ENCODE data around the gene LRPAP1. TPM values are rescaled to one million over a fixed set of nuclear protein-coding genes. Genes with fewer than 3 reads are reported as not detected.

LRPAP1 gene
- total and polyA plus RNA-seq, 2 donors (not counting 3 experiments of a cell fraction or from before 2014, with no cell fraction given), result 90.1 to 170 TPM

DNA sequence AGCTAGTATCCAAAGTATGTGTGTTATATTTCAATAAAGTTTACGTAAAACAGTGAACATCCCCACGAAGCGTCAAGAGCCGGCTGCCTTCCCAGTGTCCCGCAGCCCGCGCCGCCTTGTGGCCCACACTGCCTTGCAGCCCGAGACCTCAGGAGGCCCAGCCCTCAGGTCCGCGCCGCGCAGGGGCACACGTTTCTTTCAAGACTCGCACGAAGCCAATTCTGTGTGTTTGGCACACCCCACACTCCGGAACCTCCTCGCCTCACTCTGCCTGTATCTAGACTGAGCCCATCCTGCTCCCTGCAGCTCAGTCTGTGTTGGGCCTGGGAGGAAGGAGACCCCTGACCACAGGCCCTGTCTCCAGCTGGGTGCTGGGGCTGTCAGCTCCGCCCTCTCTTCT lies 5.8 kb downstream of the LRPAP1 start:
- DNase-seq (ENCODE audit: low read depth, low spot score) (no peak), FAIRE-seq (no peak)
- Histone ChIP-seq H3K36me3 (ENCODE audit: control insufficient read depth in 2 of 2, extremely low read depth in 1 of 2, insufficient read depth in 2 of 2, low read length in 2 of 2) (peaks cover 4 to 33% of the 10 kb centered on the region in 2 experiments), H3K79me2 (ENCODE audit: control insufficient read depth, insufficient read depth, low read length) (peaks cover 42% of the 10 kb centered on the region), H3K4me2 (ENCODE audit: insufficient read depth, low read length) (no peak overlapping the region), H3K9me1 (replicated peaks; ENCODE audit: control insufficient read depth, extremely low read depth, insufficient read depth, low read length) (no peaks in the 10 kb centered on the region), H3K4me3 (replicated peaks in 1 of 3; ENCODE audit: insufficient read depth in 1 of 3, low read depth in 1 of 3, low read length in 3 of 3) (no peak overlapping the region), H3K9me3 (replicated peaks; ENCODE audit: control insufficient read depth, insufficient read depth, low read length) (no peaks in the 10 kb centered on the region), H3K4me1 (ENCODE audit: control insufficient read depth, extremely low read depth, insufficient read depth, low read length) (peaks cover 5% of the 10 kb centered on the region), H4K20me1 (replicated peaks; ENCODE audit: control insufficient read depth, extremely low read depth, insufficient read depth, low read length) (peaks cover 2% of the 10 kb centered on the region), H3K27me3 (ENCODE audit: control insufficient read depth in 2 of 2, insufficient read depth in 2 of 2, low read length in 2 of 2) (no peaks in the 10 kb centered on the region), H2AFZ (ENCODE audit: low read depth, low read length) (no peak overlapping the region), H3K9ac (replicated peaks; ENCODE audit: extremely low read depth, insufficient read depth, low read length) (no peak overlapping the region), H3K27ac (ENCODE audit: insufficient read depth, low read depth, low read length) (no peak overlapping the region)
- dilution Hi-C loops (cut with MboI; ENCODE audit: extremely low pct_ligation_motif_present, low sequenced_read_pairs) (no loop called here), intact Hi-C loops (cut with micrococcal nuclease) (no loop called here)
- ChIA-PET CTCF (interaction anchor here (1.1 kb wide), 1 partner anchor 354 kb away, joined by 3 read pairs; no protein-coding TSS in a partner anchor), POLR2A (no interaction called here)
- BruUV-seq (replicated peaks), result no TSS peak
- TF ChIP-seq MAX (IDR thresholded peaks at IDR 0.05; ENCODE audit: insufficient read depth, insufficient read length) (no peak), POLR2AphosphoS5 (IDR thresholded peaks at IDR 0.05; ENCODE audit: insufficient read depth, low read depth, low read length) (no peak), POLR2A (IDR thresholded peaks at IDR 0.05; ENCODE audit: low read depth, low read length) (no peak), EZH2 (IDR thresholded peaks at IDR 0.05; ENCODE audit: borderline replicate concordance, low read depth, low read length, severe bottlenecking) (no peak), GATA2 (IDR thresholded peaks at IDR 0.05; ENCODE audit: insufficient read depth, insufficient read length, low read depth, low read length) (no peak), FOS (IDR thresholded peaks at IDR 0.05; ENCODE audit: borderline replicate concordance, insufficient read depth, low read length) (no peak), MYC (IDR thresholded peaks at IDR 0.05; ENCODE audit: low read depth, low read length) (no peak), JUN (IDR thresholded peaks at IDR 0.05; ENCODE audit: borderline replicate concordance, insufficient read depth, insufficient read length, low read depth) (no peak), CTCF (IDR thresholded peaks at IDR 0.05; ENCODE audit: extremely low read depth in 1 of 2, insufficient read depth in 1 of 2, low read depth in 1 of 2, low read length in 2 of 2) (no peak)
